ENCODE data around the gene SLU7.

DNA sequence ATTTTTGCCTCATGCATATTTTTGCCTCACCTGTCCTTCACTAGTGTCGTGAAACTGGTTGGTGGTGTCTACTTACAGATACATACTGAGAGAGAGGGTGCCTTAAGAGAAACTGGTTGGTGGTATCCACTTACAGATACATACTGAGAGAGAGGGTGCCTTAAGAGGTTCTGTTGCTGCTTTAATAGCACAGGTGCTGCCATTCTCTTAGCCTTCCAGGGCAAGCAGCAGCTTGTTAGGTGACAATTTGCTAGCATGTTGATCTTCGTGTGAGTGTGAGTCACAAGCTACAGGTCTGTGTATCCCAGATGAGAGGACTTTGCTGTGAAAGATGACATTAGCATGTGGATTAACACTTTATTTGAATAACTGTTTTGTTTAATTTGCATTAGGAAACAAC is 4.2 kb upstream of the SLU7 start:
- TF ChIP-seq, protein P1, sequence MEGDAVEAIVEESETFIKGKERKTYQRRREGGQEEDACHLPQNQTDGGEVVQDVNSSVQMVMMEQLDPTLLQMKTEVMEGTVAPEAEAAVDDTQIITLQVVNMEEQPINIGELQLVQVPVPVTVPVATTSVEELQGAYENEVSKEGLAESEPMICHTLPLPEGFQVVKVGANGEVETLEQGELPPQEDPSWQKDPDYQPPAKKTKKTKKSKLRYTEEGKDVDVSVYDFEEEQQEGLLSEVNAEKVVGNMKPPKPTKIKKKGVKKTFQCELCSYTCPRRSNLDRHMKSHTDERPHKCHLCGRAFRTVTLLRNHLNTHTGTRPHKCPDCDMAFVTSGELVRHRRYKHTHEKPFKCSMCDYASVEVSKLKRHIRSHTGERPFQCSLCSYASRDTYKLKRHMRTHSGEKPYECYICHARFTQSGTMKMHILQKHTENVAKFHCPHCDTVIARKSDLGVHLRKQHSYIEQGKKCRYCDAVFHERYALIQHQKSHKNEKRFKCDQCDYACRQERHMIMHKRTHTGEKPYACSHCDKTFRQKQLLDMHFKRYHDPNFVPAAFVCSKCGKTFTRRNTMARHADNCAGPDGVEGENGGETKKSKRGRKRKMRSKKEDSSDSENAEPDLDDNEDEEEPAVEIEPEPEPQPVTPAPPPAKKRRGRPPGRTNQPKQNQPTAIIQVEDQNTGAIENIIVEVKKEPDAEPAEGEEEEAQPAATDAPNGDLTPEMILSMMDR (IDR thresholded peaks at IDR 0.05) = no peak
- TF ChIP-seq POLR2AphosphoS5 (IDR thresholded peaks at IDR 0.05) (no peak), POLR2A (IDR thresholded peaks at IDR 0.05) (no peak)
